GM19438 (cell line): ENCODE data around the gene SAMD10.
"Not testable (repeated sequence)": the region's sequence is repeated elsewhere in the genome, so short reads cannot be mapped to it uniquely, and the experiment has no call there.

Source experiments
- ATAC-seq: cut with Tn5 transposase; IDR thresholded peaks from one replicate; pipeline ENCODE4 v1.9.1; 2021; ENCODE audit warnings: low read depth; ENCODE audit not compliant: unreplicated experiment

SAMD10 gene

DNA sequence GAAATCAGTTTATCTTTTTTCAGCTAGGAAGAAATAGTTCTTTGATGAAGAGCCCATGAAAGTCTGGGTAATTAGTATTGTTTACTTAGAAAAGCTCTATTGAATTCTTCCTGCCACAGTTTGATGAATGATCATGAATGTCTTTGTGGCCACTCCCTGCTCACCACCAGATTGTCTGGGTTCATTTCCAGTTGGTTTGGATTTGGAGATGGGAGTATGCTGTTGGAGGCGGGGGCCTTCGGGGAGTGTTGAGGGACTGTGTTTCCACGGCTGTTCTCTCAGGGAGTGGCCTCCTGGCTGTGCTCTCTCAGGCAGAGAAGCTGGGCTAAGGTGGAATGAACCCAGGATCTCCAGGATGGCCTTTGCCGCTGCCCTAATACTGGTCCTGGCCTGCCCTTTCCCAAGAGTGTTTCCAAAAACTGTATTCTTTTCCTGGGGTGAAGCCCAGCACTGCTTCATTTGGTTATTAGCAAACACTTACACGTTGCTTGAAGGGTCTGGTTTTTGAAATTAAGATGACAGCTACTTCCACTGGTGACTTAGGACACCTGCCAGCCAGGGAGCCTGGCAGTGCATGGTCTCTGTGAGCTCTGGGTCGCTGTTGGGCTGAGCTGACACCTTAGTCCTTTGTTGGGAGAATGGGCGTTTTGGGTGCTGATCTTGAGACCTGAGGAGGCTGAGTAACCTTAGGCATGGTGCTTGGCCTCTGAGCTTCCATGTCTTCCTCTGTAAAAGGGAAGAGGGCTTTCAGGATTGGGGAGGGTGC, 24.7 kb upstream of the SAMD10 start:
- no peak for ATAC-seq

DNA sequence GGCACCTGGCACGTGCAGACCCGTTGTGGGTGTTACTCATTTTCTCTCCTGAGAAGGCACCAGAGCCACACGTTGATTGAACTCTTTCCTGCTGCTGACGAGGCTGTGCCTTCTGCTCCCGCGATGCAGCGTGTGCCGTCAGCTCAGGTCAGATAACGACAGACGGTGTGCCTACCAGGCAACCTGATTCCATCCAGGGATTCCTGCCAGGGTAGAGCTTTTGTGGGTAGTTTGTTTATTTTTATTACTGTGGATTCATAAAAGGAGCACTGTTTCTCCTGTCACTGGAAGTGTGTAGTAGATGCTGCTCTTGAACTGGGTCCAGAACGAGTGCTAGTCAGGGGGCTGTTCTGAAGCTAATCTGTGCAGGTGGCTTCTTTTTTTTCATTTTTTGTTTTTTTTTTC, 22.2 kb upstream of the SAMD10 start:
- no peak for ATAC-seq

DNA sequence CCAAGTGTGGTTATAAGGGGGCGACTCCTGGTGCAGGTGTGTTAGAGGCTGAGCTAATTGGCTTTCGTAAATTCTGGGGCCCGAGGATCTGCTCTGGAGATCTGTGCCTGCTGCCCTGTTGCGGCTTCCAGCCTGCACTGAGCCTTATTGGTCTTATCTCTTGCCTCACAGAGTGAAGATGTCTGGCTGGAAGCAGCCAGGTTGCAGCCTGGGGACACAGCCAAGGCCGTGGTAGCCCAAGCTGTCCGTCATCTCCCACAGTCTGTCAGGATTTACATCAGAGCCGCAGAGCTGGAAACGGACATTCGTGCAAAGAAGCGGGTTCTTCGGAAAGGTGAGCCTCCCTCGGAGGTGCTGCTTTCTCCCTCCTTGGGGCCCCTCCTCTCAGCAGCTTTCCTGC, 21.5 kb upstream of the SAMD10 start:
- no peak for ATAC-seq

DNA sequence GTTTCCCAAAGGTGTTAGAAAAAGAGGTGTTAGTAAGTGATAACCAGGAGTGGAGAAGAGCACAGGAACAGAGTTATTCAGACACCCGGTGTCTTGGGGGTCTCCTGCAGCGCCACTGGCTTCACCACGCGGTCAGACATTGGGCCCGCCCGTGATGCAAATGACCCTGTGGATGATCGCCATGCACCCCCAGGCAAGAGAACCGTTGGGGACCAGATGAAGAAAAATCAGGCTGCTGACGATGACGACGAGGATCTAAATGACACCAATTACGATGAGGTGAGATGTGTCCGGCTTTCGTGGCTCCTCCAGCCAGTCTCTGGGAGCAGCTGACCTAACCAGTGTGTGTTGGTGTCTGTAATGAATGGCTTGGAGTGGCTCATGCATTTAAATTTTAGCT, 3.5 kb upstream of the SAMD10 start:
- ATAC-seq = no peak

DNA sequence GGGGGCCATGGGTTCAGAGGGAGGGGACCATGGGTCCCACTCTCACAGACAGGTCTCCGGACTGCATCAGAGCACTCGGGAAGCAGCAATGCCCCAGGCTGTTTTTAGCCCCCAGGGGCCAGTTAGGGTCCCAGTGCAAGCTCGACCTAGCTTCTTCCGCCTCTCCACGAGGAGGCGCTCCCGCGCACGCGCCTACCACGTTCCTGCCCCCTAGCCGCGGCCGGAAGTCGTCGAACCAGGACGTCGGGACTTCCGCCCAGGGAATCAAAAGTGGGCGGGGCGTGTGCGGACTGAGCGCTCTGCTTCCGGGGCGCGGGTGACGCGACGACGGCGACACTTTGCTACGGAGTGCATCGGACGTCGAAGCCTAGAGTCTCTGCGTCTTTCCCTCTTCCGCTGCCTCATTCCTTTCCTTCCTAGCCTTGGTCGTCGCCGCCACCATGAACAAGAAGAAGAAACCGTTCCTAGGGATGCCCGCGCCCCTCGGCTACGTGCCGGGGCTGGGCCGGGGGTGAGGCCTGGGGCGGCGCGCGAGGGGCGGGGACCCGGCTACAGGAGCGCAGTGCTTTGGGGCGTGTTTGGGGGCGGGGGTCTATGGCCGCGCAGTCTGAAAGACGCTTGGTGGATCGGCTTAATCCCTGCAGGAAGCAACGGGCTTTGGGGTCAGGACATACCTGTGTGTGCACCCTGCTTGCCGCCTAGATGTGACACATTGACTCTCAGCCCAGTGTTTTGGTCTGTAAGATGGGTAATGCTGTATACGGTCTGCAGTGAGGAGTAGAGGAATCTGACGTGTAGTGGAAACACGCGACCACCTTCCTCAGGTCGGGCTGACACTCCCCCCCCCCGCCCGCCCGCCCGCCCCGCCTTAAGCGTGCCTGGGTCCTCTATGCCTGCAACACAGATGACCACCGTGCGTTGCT, 1.6 kb upstream of the SAMD10 start, which contains the start of gene PRPF6:
Gene PRPF6 (plus strand): TSS at position 327 of the 923 bp plus-strand sequence. CDS start 114 bp downstream, at position 441.
- ATAC-seq = peak; percentile 46

DNA sequence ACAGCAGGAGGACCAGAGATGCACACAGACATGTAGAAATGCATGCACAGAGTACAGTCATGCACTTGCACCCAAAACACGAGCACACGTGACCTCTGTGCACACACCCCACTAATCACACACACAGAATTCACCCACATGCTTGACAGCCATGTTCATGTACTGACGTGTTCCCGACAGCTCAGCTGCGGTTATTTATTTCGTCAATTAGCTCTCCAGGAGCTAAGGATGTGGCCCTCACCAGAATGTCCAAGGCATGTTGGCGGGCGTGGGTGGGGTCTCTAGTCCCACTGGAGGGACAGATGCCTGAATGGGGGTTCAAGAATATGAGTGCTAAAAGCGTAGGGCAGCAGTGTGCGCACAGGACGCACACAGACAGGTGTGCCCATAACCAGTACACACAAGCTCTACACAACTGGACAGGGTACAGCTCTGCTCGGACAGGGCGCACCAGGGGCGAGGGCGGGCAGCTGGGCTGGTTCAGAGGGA, 919 bp upstream of the SAMD10 start:
- peak; percentile 2 for ATAC-seq

DNA sequence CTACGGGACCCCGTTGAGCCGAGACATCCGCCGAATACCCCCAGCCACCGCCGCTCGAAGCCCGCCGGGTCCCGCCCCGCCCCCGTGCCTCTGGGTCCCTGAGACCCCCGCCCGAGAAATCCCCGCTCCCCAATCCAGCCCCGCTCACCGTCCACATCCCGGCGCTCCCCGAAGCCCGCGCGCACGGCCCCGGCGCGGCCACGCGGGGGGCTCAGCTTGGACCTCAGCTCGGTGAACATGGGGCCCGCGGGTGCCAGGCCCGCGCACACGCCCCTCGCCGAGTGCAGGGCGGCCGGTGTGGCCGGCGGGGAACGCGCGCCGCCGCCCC, 249 bp downstream of the SAMD10 start:
- ATAC-seq = no peak

DNA sequence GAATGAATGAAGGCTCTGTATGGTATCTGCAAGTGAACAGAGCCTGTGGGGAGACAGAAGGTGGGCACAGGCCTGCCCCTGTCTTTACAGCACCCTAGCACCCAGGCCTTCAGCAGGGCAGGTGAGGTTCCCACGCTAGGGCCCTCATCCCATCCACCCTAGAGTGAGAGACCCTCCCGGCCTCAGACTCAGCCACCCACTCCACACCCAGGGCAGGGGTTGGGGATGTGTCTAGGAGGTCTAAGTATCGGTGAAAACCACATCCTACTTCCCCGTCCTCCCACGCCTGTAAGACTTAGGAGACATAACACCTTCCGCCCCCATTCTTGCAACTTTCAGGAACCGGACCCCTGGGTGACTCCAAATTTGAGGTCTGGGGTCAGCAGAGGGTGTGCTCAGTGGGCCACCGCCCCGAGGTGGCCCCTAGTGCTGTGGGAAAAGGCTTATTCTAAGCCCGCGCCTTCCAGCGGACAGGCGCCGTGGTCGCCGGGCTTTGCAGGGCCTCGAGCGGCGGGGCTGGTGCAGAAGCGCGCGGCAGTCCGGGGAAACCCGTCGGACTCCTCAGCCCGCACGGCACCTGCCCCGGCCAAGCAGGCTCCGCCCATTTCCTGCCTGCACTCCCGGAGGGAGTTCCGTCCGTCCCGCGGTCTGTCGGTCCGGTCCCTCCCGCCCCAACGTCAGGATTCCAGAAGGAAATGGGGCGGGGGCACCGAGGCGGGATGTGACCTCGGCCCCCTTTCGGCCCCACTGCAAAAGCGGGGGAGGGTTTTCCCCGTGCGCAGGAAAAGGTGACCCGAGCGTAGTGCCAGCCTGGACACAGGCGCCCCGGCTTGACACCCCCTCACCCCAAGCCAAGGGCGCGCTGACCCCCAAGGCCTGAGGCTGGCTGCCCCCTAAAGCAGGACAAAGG, 868 bp downstream of the SAMD10 start:
- ATAC-seq = peak; percentile 45

DNA sequence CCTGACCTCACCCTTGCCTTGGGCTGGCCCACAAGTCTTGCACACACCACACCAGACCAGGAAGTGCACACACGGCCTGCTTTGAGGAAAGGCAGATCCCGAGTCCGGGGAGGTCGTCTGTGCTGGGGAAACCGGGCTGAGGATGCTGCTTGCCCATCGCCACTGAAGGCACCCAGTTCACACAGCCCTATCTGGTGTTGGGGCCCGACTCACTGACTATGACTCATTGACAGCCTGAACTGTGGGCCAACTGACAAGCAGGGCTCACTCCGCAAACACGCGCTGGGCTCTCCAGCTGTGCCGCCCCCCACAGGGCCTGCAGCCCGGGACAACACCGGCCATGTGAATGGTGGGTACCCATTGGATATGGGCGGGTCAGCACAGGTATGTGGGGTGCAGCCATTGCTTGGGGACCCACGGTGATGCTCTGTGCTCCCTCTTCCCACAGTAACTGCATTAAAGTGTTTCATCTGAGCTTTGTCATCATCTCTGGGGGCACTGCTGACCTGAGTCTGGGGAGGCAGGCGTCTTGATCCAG, 1.6 kb downstream of the SAMD10 start:
- ATAC-seq = no peak

DNA sequence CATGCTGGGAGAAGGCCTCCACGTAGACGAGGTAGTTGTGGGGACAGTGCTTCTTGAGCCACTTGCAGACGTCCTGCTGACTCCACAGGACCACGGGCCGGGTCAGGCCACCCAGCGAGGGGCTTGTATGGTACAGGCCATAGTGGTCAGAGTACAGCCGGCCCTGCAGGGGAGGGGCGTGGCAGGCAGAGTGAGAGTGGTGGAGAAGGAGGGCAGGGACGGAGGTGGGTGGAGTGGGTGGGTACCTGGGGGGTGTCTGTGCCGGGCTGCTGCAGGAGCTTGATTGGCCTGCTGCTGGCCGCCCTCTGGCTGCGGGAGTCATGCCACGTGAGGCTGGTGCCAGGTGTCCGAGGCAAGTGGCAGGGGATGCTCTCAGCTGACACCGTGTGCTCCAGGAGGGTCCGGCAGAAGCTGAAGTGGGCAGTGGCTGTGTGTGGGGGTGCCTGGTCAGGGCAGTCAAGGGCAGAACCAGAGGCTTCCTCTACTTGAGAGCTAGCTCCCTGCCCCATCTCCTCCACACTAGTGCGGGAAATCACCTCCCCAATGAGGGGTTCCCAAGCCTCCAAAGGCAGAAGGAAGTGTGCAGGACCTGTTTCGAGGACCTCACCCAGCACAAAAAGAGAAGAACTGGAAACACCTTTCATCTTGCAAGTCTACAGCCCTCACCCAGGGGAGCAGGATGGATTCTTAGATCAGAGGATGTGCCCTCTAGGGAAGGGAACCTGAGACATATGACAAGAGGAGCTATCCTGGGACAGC, 2.3 kb downstream of the SAMD10 start:
- no peak for ATAC-seq

DNA sequence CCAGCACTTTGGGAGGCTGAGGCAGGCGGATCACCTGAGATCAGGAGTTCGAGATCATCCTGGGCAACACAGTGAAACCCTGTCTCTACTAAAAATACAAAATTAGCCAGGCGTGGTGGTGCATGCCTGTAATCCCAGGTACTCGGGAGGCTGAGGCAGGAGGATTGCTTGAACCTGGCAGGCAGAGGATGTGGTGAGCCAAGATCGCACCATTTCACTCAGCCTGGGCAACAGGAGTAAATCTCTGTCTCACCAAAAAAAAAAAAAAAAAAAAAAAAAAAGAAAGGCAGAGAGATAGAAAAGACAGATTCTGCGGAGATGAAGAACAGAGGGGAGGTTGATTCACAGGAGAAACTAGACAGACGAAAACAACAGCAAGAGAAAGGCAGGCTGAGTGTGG, 2.9 kb downstream of the SAMD10 start:
- not testable (repeated sequence) for ATAC-seq

DNA sequence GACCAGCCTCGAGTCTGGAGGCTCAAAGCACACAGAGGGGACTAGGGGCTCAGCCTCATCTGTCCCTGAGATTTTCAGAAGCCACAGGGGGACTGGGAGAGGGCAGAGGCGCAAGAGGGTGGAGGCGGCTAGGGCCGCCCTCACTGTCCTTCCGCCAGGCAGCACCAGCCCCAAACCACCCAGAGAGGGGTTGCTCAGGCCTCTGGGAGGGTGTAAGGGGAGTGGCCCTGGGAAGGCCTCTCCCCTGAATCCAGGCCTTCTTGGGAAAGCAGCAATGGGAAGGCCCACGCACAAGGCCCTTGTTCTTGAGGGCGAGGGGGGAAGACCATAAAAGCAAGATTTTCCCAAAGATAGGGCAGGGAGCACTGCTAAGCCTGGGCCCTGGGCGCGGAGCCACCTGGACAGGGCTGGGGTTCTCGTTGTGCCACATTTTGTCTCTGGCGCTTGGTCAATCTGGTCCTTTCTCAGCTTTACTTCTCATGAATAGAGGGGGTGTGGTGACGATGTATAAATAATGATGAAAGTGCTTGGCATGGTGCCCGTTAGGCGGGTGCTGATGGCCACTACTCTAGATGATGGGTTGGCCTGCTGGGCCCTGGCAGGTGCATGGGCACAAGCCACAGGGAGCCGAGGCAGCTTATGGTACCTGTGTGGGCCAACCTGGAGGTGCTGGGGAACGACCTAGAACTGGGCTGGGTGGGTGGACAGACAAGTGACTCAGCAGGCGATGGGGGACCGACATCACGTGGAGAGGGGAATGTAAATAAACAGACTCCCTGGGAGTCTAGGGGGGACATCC, 4.8 kb downstream of the SAMD10 start:
- ATAC-seq = no peak

DNA sequence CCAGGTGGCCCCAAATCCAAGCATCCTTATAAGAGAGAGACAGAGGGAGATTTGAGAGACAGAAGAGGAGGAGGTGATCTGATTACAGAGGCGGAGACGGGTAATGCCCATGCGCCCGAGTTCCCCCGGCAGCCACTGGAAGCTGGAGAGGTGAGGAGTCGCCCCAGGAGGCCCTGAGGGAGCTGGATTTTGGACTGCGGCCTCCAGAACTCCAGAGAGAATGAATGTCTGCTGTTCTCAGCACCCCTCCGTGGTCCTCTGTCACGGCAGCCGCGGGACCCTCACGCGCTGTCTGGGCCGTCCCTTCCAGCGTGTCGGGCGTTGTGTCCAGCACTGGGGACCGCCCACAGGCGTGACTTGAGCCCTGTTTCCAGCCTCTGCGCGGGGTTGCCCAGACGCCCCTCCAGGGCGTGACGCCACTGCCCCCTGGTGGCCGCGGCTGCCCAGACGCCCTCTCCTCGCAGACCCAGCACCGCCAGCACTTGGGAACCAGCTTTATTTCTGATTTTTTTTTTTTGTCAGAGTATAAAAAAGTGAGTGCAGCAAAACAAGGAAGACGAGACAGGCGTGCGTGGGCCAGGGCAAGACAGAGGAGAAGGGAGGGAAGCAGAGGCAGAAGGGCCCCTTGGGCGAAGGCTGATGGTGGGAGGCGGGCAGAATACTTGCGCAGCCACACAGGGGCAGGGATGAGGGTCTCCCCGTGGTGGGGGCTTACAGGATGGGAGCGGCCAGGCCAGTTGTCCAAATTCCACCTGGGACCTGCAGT, 5.6 kb downstream of the SAMD10 start:
- ATAC-seq = no peak

DNA sequence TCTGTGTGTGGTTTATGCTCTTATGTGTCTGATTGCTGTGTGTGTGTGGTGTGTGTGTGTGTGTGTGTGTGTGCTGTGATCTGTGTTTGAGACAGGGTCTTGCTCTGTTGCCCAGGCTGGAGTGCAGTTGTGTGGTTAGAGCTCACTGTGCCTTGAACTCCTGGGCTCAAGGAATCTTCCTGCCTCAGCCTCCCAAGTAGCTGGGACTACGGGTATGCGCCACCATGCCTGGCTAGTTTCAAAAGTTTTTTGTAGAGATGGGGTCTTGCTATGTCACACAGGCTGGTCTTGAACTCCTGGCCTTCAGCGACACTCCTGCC, 6.3 kb downstream of the SAMD10 start:
- no peak for ATAC-seq

DNA sequence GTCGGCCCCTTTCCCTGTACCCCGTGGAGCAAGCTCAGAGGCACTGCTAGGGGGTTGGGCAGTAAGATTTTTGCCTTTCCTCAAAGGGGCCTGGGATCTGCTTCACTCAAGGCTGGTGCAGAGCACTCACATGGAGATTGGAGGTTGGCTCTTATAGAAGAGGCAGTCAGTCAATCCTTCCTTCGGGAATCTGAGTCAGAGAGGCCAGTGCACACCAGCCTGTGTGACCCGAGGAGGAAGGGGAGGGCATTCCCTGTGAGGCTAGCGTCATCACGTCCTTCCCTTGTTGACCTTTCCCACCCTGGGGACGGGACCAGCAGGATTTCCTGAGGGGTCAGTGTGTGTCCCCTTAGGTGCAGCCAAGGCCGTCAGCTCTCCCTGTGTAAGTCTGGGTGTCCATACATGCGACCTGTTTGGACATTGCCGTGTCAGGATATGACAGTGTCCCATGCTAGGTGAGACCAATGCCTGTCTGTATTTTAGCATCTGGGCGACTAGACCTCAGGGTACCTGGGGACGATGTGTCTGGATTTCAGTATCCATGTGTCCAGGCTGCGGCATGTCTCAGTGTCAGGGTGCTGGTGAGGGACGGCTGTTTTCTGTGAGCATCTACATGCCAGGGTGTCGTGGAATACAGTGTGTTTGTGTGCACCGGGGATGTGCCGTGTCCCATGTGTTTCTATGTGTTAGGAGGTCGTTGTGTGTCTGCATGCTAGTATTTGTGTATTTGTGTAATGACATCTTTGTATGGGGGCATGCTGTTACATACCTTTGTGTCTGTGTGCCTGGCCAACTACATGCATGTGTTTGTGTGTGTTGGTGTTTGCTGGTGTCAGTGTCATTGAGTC, 6.9 kb downstream of the SAMD10 start:
- ATAC-seq = no peak

DNA sequence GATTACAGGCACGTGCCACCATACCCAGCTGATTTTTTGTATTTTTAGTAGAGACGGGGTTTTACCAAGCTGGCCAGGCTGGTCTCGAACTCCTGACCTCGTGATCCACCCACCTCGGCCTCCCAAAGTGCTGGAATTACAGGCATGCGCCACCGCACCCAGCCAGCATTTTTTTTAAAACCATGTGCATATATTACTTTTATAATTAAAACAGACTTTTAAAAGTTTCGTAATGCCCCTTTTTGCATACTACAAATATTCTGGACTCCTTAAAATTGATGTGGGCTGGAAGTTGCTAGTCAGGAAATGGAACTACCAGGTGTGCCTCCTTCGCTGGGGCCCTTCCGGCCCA, 7.5 kb downstream of the SAMD10 start:
- ATAC-seq = not testable (repeated sequence)

DNA sequence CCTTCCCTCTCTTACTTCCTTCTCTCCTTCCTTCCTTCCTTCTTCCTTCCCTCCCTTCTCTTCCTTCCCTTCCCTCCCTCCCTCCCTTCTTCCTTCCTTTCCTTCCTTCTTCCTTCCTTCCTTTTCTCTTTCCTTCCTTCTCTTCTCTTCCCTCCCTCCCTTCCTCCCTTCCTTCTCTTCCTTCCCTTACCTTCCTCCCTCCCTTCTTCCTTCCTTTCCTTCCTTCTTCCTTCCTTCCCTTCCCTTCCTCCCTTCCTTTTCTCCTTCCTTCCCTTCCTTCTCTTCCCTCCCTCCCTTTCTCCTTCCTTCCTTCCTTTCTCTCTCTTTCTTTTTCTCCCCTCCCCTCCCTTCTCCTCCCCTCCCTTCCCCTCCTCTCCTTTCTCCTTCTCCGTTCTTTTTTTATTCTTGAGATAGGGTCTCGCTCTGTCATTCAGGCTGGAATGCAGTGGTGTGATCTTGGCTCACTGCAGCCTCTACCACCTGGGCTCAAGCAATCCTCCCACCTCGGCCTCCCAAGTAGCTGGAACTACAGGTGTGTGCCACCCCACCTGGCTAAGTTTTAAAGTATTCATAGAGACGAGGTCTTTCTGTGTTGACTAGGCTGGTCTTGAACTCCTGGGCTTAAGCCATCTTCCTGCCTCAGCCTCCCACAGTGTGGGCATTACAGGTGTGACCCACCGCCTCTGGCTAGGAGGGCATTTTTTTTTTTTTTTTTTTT, 8.6 kb downstream of the SAMD10 start:
- no peak for ATAC-seq
